Mesendoderm (in vitro differentiated cells): ENCODE measurements around the gene DIAPH2.
"Not testable (repeated sequence)": the region's sequence is repeated elsewhere in the genome, so short reads cannot be mapped to it uniquely, and the experiment has no call there.

Source experiments
- DNase-seq: peaks from one replicate; pipeline ENCODE4 v3.0.0; 2013
- H2AK5ac ChIP-seq: 2 replicates; pipeline ENCODE4 v1.6.1; 2013; ENCODE audit warnings: low read length, inconsistent platforms
- H2BK120ac ChIP-seq: 2 replicates; pipeline ENCODE4 v1.6.1; 2013; ENCODE audit warnings: low read depth, mild to moderate bottlenecking, low read length, moderate library complexity, mixed read lengths
- H2BK15ac ChIP-seq: replicated peaks from 2 replicates; pipeline ENCODE4 v1.6.1; 2013; ENCODE audit warnings: low read depth, mild to moderate bottlenecking, moderate library complexity
- H2BK5ac ChIP-seq: 2 replicates; pipeline ENCODE4 v1.6.1; 2013; ENCODE audit warnings: low read length, inconsistent platforms
- H3K18ac ChIP-seq: 2 replicates; pipeline ENCODE4 v1.6.1; 2013; ENCODE audit warnings: mild to moderate bottlenecking, low read length, mixed read lengths
- H3K23ac ChIP-seq: one replicate; pipeline ENCODE4 v1.6.1; 2013; ENCODE audit warnings: low read length
- H3K27ac ChIP-seq: 2 replicates; pipeline ENCODE4 v1.5.1; 2013; ENCODE audit warnings: low read depth, mild to moderate bottlenecking, inconsistent platforms, low read length, moderate library complexity
- H3K27me3 ChIP-seq: 2 replicates; pipeline ENCODE4 v1.6.1; 2013; ENCODE audit warnings: low read length, control low read depth, mild to moderate bottlenecking, inconsistent platforms; ENCODE audit not compliant: insufficient read depth, poor library complexity
- H3K36me3 ChIP-seq: 2 replicates; pipeline ENCODE4 v1.6.1; 2013; ENCODE audit warnings: low read length, inconsistent platforms; ENCODE audit not compliant: control insufficient read depth, insufficient read depth
- H3K4ac ChIP-seq: one replicate; pipeline ENCODE4 v1.6.1; 2013; ENCODE audit warnings: low read depth, mild to moderate bottlenecking, low read length, moderate library complexity
- H3K4me1 ChIP-seq: 2 replicates; pipeline ENCODE4 v1.6.1; 2013; ENCODE audit warnings: low read depth, low read length, inconsistent platforms; ENCODE audit not compliant: control insufficient read depth
- H3K4me2 ChIP-seq: 2 replicates; pipeline ENCODE4 v1.6.1; 2013; ENCODE audit warnings: low read length
- H3K4me3 ChIP-seq: 2 replicates; pipeline ENCODE4 v1.5.1; 2013; ENCODE audit warnings: mild to moderate bottlenecking, low read length
- H3K56ac ChIP-seq: one replicate; pipeline ENCODE4 v1.6.1; 2013; ENCODE audit warnings: low read length
- H3K79me1 ChIP-seq: 2 replicates; pipeline ENCODE4 v1.6.1; 2013; ENCODE audit warnings: low read length, inconsistent platforms
- H3K79me2 ChIP-seq: 2 replicates; pipeline ENCODE4 v1.6.1; 2013; ENCODE audit warnings: mild to moderate bottlenecking, low read length; ENCODE audit not compliant: control insufficient read depth, insufficient read depth
- H3K9ac ChIP-seq: 2 replicates; pipeline ENCODE4 v1.6.1; 2013; ENCODE audit warnings: low read length, inconsistent platforms
- H4K5ac ChIP-seq: one replicate; pipeline ENCODE4 v1.6.1; 2013; ENCODE audit warnings: low read length
- H4K8ac ChIP-seq: one replicate; pipeline ENCODE4 v1.6.1; 2013; ENCODE audit warnings: low read depth, mild to moderate bottlenecking, control low read depth, low read length, moderate library complexity
- WGBS: extraction: QIAGEN DNeasy Blood & Tissue Kit; methylation state at CpG from one replicate; pipeline ENCODE4 v1.1.7; 2013; ENCODE audit warnings: low lambda C conversion rate, missing lambda C conversion rate; ENCODE audit not compliant: insufficient coverage; ENCODE audit errors: extremely low coverage; 5-methylcytosine and 5-hydroxymethylcytosine counted together

The DIAPH2 gene

GRCh38 chrX:96841866-96842265 lies 157.2 kb downstream of the DIAPH2 start:
- not testable (repeated sequence) for H2BK120ac ChIP-seq, H3K79me2 ChIP-seq, H3K18ac ChIP-seq, H3K4me3 ChIP-seq, H3K4me1 ChIP-seq, H4K8ac ChIP-seq, H3K27me3 ChIP-seq, H3K4me2 ChIP-seq, H4K5ac ChIP-seq, H2AK5ac ChIP-seq, H3K36me3 ChIP-seq, H2BK15ac ChIP-seq, H3K23ac ChIP-seq, H3K79me1 ChIP-seq, H3K4ac ChIP-seq, H2BK5ac ChIP-seq
- peak overlapping the region; percentile 81 for H3K27ac ChIP-seq
- H3K56ac ChIP-seq, result peak overlapping the region; percentile 83
- peak overlapping the region; percentile 44 for H3K9ac ChIP-seq
- peak; percentile 83 for DNase-seq
- WGBS, result no CpG with 5 or more reads among the region's 3 CpGs

- Histone ChIP-seq H3K27ac (peak overlapping the region; percentile 57), H4K8ac (no peak overlapping the region), H2BK15ac (no peak overlapping the region), H3K36me3 (no peaks in the 10 kb centered on the region), H3K27me3 (no peaks in the 10 kb centered on the region), H3K79me2 (no peaks in the 10 kb centered on the region), H3K23ac (no peak overlapping the region), H3K4me3 (no peak overlapping the region), H3K18ac (peak overlapping the region; percentile 84), H2BK120ac (no peak overlapping the region), H3K4ac (no peak overlapping the region), H3K4me2 (no peak overlapping the region), H2BK5ac (no peak overlapping the region), H3K56ac (peak overlapping the region; percentile 67), H3K79me1 (no peaks in the 10 kb centered on the region), H4K5ac (no peak overlapping the region), H3K4me1 (no peaks in the 10 kb centered on the region), H3K9ac (peak overlapping the region; percentile 40), H2AK5ac (no peak overlapping the region)
- DNase-seq, result peak; percentile 91
- no CpG with 5 or more reads among the region's 5 CpGs for WGBS
Observed at GRCh38 chrX:96843566-96843965, 158.9 kb downstream of the DIAPH2 start.

- Histone ChIP-seq H2BK120ac (no peak overlapping the region), H3K4me2 (no peak overlapping the region), H3K79me1 (no peaks in the 10 kb centered on the region), H3K27me3 (no peaks in the 10 kb centered on the region), H3K36me3 (no peaks in the 10 kb centered on the region), H3K9ac (no peak overlapping the region), H3K18ac (no peak overlapping the region), H3K4ac (no peak overlapping the region), H3K56ac (no peak overlapping the region), H3K4me3 (no peak overlapping the region), H3K79me2 (no peaks in the 10 kb centered on the region), H4K5ac (no peak overlapping the region), H3K4me1 (no peaks in the 10 kb centered on the region), H4K8ac (no peak overlapping the region), H2BK5ac (no peak overlapping the region), H3K23ac (no peak overlapping the region), H2BK15ac (no peak overlapping the region), H2AK5ac (no peak overlapping the region), H3K27ac (no peak overlapping the region)
- WGBS, result no CpG with 5 or more reads among the region's 1 CpG
- DNase-seq, result no peak
Observed at GRCh38 chrX:96846841-96847240, 162.2 kb downstream of the DIAPH2 start.

- H2BK120ac ChIP-seq, H4K5ac ChIP-seq, H3K36me3 ChIP-seq, H3K79me2 ChIP-seq, H2BK5ac ChIP-seq, H3K56ac ChIP-seq, H3K4ac ChIP-seq, H3K23ac ChIP-seq, H3K79me1 ChIP-seq, H3K18ac ChIP-seq, H3K9ac ChIP-seq, H3K27ac ChIP-seq, H2AK5ac ChIP-seq, H3K4me3 ChIP-seq, H3K4me2 ChIP-seq, H3K4me1 ChIP-seq, H2BK15ac ChIP-seq, H4K8ac ChIP-seq, DNase-seq, H3K27me3 ChIP-seq: not testable (repeated sequence)
- WGBS, result no CpG with 5 or more reads among the region's 4 CpGs
Observed at GRCh38 chrX:96859422-96859821, 174.8 kb downstream of the DIAPH2 start.

GRCh38 chrX:96861218-96861617 lies 176.6 kb downstream of the DIAPH2 start:
- Histone ChIP-seq H3K9ac (no peak overlapping the region), H3K27me3 (no peaks in the 10 kb centered on the region), H2BK120ac (no peak overlapping the region), H2BK5ac (no peak overlapping the region), H4K5ac (no peak overlapping the region), H3K23ac (no peak overlapping the region), H3K79me2 (no peaks in the 10 kb centered on the region), H2AK5ac (no peak overlapping the region), H3K4me3 (no peak overlapping the region), H3K79me1 (no peaks in the 10 kb centered on the region), H3K27ac (no peak overlapping the region), H2BK15ac (no peak overlapping the region), H3K36me3 (no peaks in the 10 kb centered on the region), H3K56ac (no peak overlapping the region), H3K4me2 (no peak overlapping the region), H3K4ac (no peak overlapping the region), H3K4me1 (no peaks in the 10 kb centered on the region), H3K18ac (no peak overlapping the region), H4K8ac (no peak overlapping the region)
- WGBS, result 100% methylated on average over 1 of the region's 3 CpGs
- no peak for DNase-seq

GRCh38 chrX:96861661-96862060 lies 177.0 kb downstream of the DIAPH2 start:
- Histone ChIP-seq H4K5ac (no peak overlapping the region), H3K27me3 (no peaks in the 10 kb centered on the region), H4K8ac (no peak overlapping the region), H2AK5ac (no peak overlapping the region), H2BK15ac (no peak overlapping the region), H3K4ac (no peak overlapping the region), H3K23ac (no peak overlapping the region), H3K27ac (no peak overlapping the region), H2BK120ac (no peak overlapping the region), H3K79me1 (no peaks in the 10 kb centered on the region), H3K36me3 (no peaks in the 10 kb centered on the region), H3K79me2 (no peaks in the 10 kb centered on the region), H3K4me1 (no peaks in the 10 kb centered on the region), H3K4me2 (no peak overlapping the region), H3K18ac (no peak overlapping the region), H2BK5ac (no peak overlapping the region), H3K9ac (no peak overlapping the region), H3K56ac (no peak overlapping the region), H3K4me3 (no peak overlapping the region)
- no peak for DNase-seq
- WGBS, result no CpG with 5 or more reads among the region's 4 CpGs
